Left lung (tissue), 10 donors: ENCODE data around the gene CCNL2. TPM values are rescaled to one million over a fixed set of nuclear protein-coding genes. Genes with fewer than 3 reads are reported as not detected.

ENCODE experiments used
- ATAC-seq: fragments of 200-7000 bp; cut with Tn5 transposase; one replicate; pipeline ENCODE4 v1.9.1; 2020; ENCODE audit warnings: moderate library complexity
- DNase-seq, 4 donors: peaks; one replicate each; pipeline ENCODE4 v3.0.0-alpha.2; 2013 to 2020
- H3K27ac ChIP-seq, 2 donors: fragments of 200-600 bp; sonication (generic) in 1 of 2; one replicate each; pipeline versions ENCODE4 v1.5.0 to v1.8.0; 2020 to 2021
- H3K27me3 ChIP-seq, 2 donors: fragments of 200-600 bp; sonication (generic) in 1 of 2; one replicate each; pipeline versions ENCODE4 v1.5.0 to v1.8.0; 2020 to 2021
- H3K36me3 ChIP-seq, 2 donors: fragments of 200-600 bp; sonication (generic) in 1 of 2; one replicate each; pipeline versions ENCODE4 v1.5.0 to v1.8.0; 2020 to 2021
- H3K4me1 ChIP-seq, 2 donors: fragments of 200-600 bp; one replicate each; pipeline ENCODE4 v1.8.0; 2021
- H3K4me3 ChIP-seq, 2 donors: fragments of 200-600 bp; sonication (generic) in 1 of 2; one replicate each; pipeline versions ENCODE4 v1.5.0 to v1.8.0; 2020 to 2021; ENCODE audit warnings: mild to moderate bottlenecking in 1 of 2
- H3K9me3 ChIP-seq, 2 donors: fragments of 200-600 bp; sonication (generic) in 1 of 2; one replicate each; pipeline versions ENCODE4 v1.5.0 to v1.8.0; 2020 to 2021
- CTCF ChIP-seq, 2 donors: fragments of 200-600 bp; sonication (generic) in 1 of 2; IDR thresholded peaks; one replicate each; pipeline versions ENCODE4 v1.5.0 to v1.8.0; 2021; ENCODE audit warnings: antibody characterized with exemption in 2 of 2
- intact Hi-C, 2 donors: fragments of 100-400 bp; cut with DNase I; formaldehyde crosslinking; loops; one replicate each; pipeline versions ENCODE4 v1.11.2 to v1.14.2; 2022
- polyA plus RNA-seq, 6 donors: library from polyadenylated mRNA; unstranded; fragments of 120-200 nt; gene quantifications; one replicate each; pipeline ENCODE4 v1.2.1, GENCODE V29; 2013; ENCODE audit not compliant: insufficient read length in 6 of 6
- total RNA-seq, 2 donors: library from RNA; stranded (reverse); fragmentation: NEBNext Ultra II Directional; extraction: Animal tissue kit (Norgen Biotek cat#: 25700); gene quantifications; one replicate each; pipeline ENCODE4 v1.2.1, GENCODE V29; 2021
- donor health status: DM: no; HTN: yes; CAD: no.
- donor health status: DM: no; HTN: no; CAD: no.

CCNL2 gene
- total and polyA plus RNA-seq, 8 donors, result 142 to 405 (median 310) TPM

- peak; percentile 84 to 92 for TF ChIP-seq CTCF (IDR thresholded peaks at IDR 0.05)
- Histone ChIP-seq H3K9me3 (no peaks in the 10 kb centered on the region), H3K4me3 (no peak overlapping the region), H3K36me3 (peaks cover 0 to 4% of the 10 kb centered on the region in 2 donors), H3K4me1 (peaks cover 19 to 38% of the 10 kb centered on the region in 2 donors), H3K27me3 (peaks cover 0 to 28% of the 10 kb centered on the region in 2 donors), H3K27ac (no peak overlapping the region)
- ATAC-seq (peak; percentile 73), DNase-seq (peak in 2 of 4 donors; percentile 53 to 88)
- intact Hi-C loops, result no loop called here
Observed at GRCh38 chr1:1441002-1441888, 42.1 kb upstream of the CCNL2 start.

- ATAC-seq (no peak), DNase-seq (no peak)
- Histone ChIP-seq H3K36me3 (peaks cover 0 to 4% of the 10 kb centered on the region in 2 donors), H3K27ac (no peak overlapping the region), H3K9me3 (no peaks in the 10 kb centered on the region), H3K4me3 (no peak overlapping the region), H3K4me1 (peaks cover 20 to 46% of the 10 kb centered on the region in 2 donors), H3K27me3 (peaks cover 0 to 36% of the 10 kb centered on the region in 2 donors)
- no peak for TF ChIP-seq CTCF (IDR thresholded peaks at IDR 0.05)
- intact Hi-C loops, result no loop called here
Observed at GRCh38 chr1:1440262-1441001, 41.3 kb upstream of the CCNL2 start.

- TF ChIP-seq CTCF (IDR thresholded peaks at IDR 0.05), result no peak
- Histone ChIP-seq H3K4me3 (no peak overlapping the region), H3K4me1 (peaks cover 26 to 53% of the 10 kb centered on the region in 2 donors), H3K27me3 (peaks cover 0 to 43% of the 10 kb centered on the region in 2 donors), H3K27ac (no peak overlapping the region), H3K9me3 (no peaks in the 10 kb centered on the region), H3K36me3 (peaks cover 0 to 4% of the 10 kb centered on the region in 2 donors)
- ATAC-seq (no peak), DNase-seq (peak in 1 of 4 donors; percentile 71)
- intact Hi-C loops, result no loop called here
Observed at GRCh38 chr1:1439546-1440261, 40.6 kb upstream of the CCNL2 start.

GRCh38 chr1:1438531-1439381 lies 39.6 kb upstream of the CCNL2 start:
- DNase-seq (peak in 1 of 4 donors; percentile 75), ATAC-seq (no peak)
- H3K4me3 ChIP-seq, result no peak overlapping the region
- no peak for TF ChIP-seq CTCF (IDR thresholded peaks at IDR 0.05)
- no peak overlapping the region for H3K27ac ChIP-seq
- H3K4me1 ChIP-seq, result peaks cover 35 to 62% of the 10 kb centered on the region in 2 donors
- H3K36me3 ChIP-seq, result peaks cover 0 to 4% of the 10 kb centered on the region in 2 donors
- intact Hi-C loops, result no loop called here
- H3K27me3 ChIP-seq, result peaks cover 0 to 52% of the 10 kb centered on the region in 2 donors
- no peaks in the 10 kb centered on the region for H3K9me3 ChIP-seq
